Fibroblast of pulmonary artery (primary cell): ENCODE data around the gene CORIN.

ENCODE experiments used
- DNase-seq: peaks from one replicate; pipeline ENCODE4 v3.0.0-alpha.2; 2010; ENCODE audit warnings: low read depth
- H3K4me3 ChIP-seq: replicated peaks from 2 replicates; pipeline ENCODE4 v1.5.1; 2011; ENCODE audit warnings: low read depth, mild to moderate bottlenecking, control low read depth, low read length, moderate library complexity
- TF ChIP-seq, protein P1 (sequence below): IDR thresholded peaks from 2 replicates; pipeline ENCODE4 v1.5.1; 2011; ENCODE audit warnings: mild to moderate bottlenecking, control low read depth, low read length, inconsistent platforms; ENCODE audit errors: missing control alignments

The CORIN gene

DNA sequence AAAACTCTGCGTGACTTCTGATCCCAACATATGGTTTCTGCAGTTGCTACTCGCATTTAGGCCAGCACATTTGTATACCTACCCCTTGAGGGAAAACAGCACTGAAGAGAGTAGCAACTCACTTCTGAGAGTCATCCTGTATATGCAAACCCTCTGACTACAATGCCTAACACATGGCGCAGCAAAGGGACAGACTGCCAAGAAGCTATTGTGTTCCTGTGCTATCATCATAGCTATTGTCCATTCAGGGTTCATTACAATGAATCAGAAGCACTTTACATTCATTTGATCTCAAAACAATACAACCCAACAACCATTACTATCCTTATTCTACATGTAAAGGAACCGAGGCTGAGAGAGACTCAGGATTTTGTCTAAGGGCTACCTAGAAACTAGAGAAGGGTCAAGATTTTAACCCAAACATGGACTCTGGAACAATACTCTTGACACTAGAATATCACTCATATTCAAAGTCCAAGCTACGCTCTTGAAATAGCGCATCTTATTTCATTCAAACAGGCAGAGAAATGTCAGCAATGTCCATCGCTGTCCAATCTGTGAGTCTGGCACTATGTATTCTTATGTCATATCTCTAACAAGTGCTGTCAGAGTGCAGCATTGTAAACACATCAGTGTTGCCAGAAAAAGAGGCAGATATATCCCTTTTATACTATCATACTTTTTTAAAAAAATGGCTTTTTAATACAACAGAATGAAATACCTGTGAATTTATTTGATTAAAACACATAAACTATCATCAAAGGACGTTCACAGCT lies 173.6 kb downstream of the CORIN start:
- DNase-seq: peak; percentile 20
- TF ChIP-seq, protein P1, sequence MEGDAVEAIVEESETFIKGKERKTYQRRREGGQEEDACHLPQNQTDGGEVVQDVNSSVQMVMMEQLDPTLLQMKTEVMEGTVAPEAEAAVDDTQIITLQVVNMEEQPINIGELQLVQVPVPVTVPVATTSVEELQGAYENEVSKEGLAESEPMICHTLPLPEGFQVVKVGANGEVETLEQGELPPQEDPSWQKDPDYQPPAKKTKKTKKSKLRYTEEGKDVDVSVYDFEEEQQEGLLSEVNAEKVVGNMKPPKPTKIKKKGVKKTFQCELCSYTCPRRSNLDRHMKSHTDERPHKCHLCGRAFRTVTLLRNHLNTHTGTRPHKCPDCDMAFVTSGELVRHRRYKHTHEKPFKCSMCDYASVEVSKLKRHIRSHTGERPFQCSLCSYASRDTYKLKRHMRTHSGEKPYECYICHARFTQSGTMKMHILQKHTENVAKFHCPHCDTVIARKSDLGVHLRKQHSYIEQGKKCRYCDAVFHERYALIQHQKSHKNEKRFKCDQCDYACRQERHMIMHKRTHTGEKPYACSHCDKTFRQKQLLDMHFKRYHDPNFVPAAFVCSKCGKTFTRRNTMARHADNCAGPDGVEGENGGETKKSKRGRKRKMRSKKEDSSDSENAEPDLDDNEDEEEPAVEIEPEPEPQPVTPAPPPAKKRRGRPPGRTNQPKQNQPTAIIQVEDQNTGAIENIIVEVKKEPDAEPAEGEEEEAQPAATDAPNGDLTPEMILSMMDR: no peak
- no peak overlapping the region for H3K4me3 ChIP-seq

DNA sequence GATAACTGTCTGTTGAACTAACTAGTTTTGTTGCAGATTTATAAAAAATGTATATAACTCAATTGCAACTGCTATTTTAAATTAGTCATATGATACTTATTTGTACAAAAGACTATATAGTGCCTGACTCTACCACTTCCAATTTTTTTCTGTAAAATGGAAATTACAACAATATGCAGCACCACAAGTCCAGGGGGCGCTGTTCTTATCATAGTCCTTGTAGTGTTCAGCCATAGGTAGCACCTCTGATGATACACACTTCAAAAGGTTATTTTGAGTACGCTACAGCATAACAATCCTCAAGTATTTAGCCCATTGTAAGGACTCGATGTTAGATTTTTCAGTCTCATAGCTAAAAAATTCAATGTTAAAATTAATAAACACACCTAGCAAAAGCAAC lies 174.9 kb downstream of the CORIN start:
- H3K4me3 ChIP-seq: no peak overlapping the region
- DNase-seq: no peak
- TF ChIP-seq, protein P1: peak; percentile 26

DNA sequence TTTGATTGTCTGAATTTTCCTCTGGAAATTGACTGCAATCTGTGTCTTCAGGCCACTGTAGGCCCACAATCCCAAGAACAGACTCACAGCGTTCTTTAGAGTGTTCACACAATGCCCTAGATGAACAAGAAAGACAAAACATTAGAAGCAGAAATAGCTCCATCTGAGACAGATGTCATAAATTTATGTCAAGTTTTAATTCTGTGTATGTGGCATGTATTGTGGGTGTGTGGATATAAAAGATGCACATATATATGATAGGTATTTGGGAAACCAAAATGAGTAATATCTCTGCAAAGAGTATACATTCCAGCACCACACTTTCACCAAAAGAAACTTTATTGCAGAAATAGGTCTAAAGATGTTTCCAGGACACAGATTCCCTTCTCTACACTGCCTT lies 176.1 kb downstream of the CORIN start:
- H3K4me3 ChIP-seq: no peak overlapping the region
- DNase-seq: no peak

DNA sequence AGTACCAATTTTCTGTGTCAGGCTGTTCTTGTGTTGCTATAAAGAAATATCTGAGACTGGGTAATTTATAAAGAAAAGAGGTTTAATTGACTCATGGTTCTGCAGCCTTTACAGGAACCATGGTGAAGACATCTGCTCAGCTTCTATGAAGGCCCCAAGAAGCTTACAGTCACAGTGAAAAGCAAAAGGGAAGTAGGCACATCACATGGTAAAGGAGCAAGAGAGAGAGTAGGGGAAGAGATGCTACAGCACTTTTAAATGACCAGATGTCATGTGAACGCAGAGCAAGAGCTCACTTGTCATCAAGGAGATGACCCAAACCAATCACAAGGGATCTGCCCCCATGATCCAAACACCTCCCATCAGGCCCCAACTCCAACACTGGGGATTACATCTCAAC lies 178.5 kb downstream of the CORIN start:
- no peak overlapping the region for H3K4me3 ChIP-seq
- no peak for DNase-seq
- TF ChIP-seq, protein P1: no peak

More for the DNA sequence above, 176.1 kb downstream of the CORIN start:
- TF ChIP-seq, protein P1: no peak

- no peak overlapping the region for H3K4me3 ChIP-seq
- DNase-seq: no peak
- TF ChIP-seq, protein P1: no peak
Measured at GRCh38 chr4:47654972-47655693, 182.7 kb downstream of the CORIN start.

DNA sequence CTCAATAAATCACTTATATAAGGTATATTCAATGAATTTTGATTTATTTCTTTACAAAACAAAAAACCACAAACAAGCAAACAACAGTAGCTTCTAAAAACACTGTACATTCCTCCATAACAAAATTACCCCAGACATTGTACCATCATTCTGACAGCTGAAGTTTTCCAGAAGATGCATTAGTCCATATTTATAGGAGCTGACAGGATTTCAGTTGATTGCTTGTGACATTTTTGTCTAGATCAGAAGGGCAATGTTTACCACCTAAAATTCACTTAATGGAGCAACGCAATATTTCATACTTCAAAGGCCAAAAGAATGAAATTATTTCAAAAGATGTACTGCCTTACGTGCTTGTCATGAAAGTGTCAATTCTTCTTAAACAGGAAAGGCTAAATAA lies 185.8 kb downstream of the CORIN start:
- no peak overlapping the region for H3K4me3 ChIP-seq
- TF ChIP-seq, protein P1: no peak

GRCh38 chr4:47651231-47651630 lies 186.6 kb downstream of the CORIN start:
- TF ChIP-seq, protein P1: no peak
- DNase-seq: no peak
- no peak overlapping the region for H3K4me3 ChIP-seq

More for the DNA sequence above, 185.8 kb downstream of the CORIN start:
- DNase-seq: no peak
